GM12878 (cell line): ENCODE data around the gene BTC. TPM values are rescaled to one million over a fixed set of nuclear protein-coding genes. Genes with fewer than 3 reads are reported as not detected.

Experiments used
- ATAC-seq: fragments of 200-7000 bp; cut with Tn5 transposase; 3 replicates; pipeline ENCODE4 v1.9.1; 2020; ENCODE audit warnings: mild to moderate bottlenecking, moderate library complexity
- BruUV-seq: library from RNA; stranded (reverse); fragments of 400-500 nt; replicated peaks from 2 replicates; lab custom pipeline; 2021; lab: Mats Ljungman, UMichigan
- CTCF ChIA-PET: fragments of 300-600 bp; sonication (Branson Sonifier 250); formaldehyde crosslinking; extraction: SDS; loops from one replicate; lab custom pipeline; 2021; ENCODE audit warnings: inconsistent platforms; lab: Yijun Ruan, JAX
- POLR2A ChIA-PET: fragments of 350-600 bp; formaldehyde crosslinking; extraction: SDS; loops from one replicate; lab custom pipeline; 2021; ENCODE audit warnings: inconsistent platforms; lab: Charles Lee
- RAD21 ChIA-PET: fragments of 300-600 bp; sonication (Branson Sonifier 250); formaldehyde crosslinking; loops from one replicate; lab custom pipeline; 2023; ENCODE audit warnings: antibody characterized with exemption; ENCODE audit not compliant: unreplicated experiment; lab: Charles Lee
- SMC1A ChIA-PET: fragments of 300-600 bp; sonication (Branson Sonifier 250); formaldehyde crosslinking; loops from one replicate; lab custom pipeline; 2023; ENCODE audit not compliant: unreplicated experiment, uncharacterized antibody; lab: Charles Lee
- DNase-seq: peaks from one replicate; pipeline ENCODE4 v3.0.0-alpha.2; 2011; ENCODE audit warnings: low read depth, low spot score
- FAIRE-seq: peaks from 3 replicates; lab custom pipeline; 2011; peaks lifted over from hg19 to GRCh38; lab: Jason Lieb, UNC
- H2AFZ ChIP-seq: 2 replicates; pipeline ENCODE4 v1.6.0; 2011; ENCODE audit warnings: low read depth, low read length, control low read depth; ENCODE audit not compliant: control insufficient read depth
- H3K27ac ChIP-seq: 2 replicates; pipeline ENCODE4 v1.5.1; 2011; ENCODE audit warnings: control low read depth; ENCODE audit not compliant: control insufficient read depth, insufficient read depth
- H3K27me3 ChIP-seq, 2 experiments: replicated peaks in 1 of 2; 2 replicates each; pipeline versions ENCODE4 v1.6.0 to v1.6.1; 2011; ENCODE audit warnings: low read length in 1 of 2; ENCODE audit not compliant: control insufficient read depth in 2 of 2, insufficient read depth in 2 of 2
- H3K36me3 ChIP-seq, 2 experiments: 2 replicates each; pipeline ENCODE4 v1.5.1; 2011; ENCODE audit warnings: low read length in 1 of 2; ENCODE audit not compliant: control insufficient read depth in 2 of 2, insufficient read depth in 2 of 2
- H3K4me1 ChIP-seq: 2 replicates; pipeline ENCODE4 v1.6.1; 2011; ENCODE audit warnings: mild to moderate bottlenecking, low read length, moderate library complexity, mixed read lengths; ENCODE audit not compliant: control insufficient read depth, insufficient read depth
- H3K4me2 ChIP-seq: 2 replicates; pipeline ENCODE4 v1.6.0; 2011; ENCODE audit warnings: control low read depth; ENCODE audit not compliant: control insufficient read depth, insufficient read depth
- H3K4me3 ChIP-seq: fragments of 200-600 bp; sonication (generic); 2 replicates; pipeline ENCODE4 v1.5.1; 2016
- H3K79me2 ChIP-seq: 2 replicates; pipeline ENCODE4 v1.6.0; 2011; ENCODE audit warnings: low read length; ENCODE audit not compliant: control insufficient read depth, insufficient read depth
- H3K9ac ChIP-seq: 2 replicates; pipeline ENCODE4 v1.8.0; 2011; ENCODE audit warnings: low read length, control low read depth, mixed read lengths; ENCODE audit not compliant: control insufficient read depth, insufficient read depth
- H3K9me3 ChIP-seq: replicated peaks from 3 replicates; pipeline ENCODE4 v1.5.1; 2011; ENCODE audit warnings: mild to moderate bottlenecking, low read length; ENCODE audit not compliant: control insufficient read depth, insufficient read depth
- H4K20me1 ChIP-seq: 2 replicates; pipeline ENCODE4 v1.6.0; 2011; ENCODE audit not compliant: control insufficient read depth, insufficient read depth
- BACH1 ChIP-seq: fragments of 450-650 bp; IDR thresholded peaks from 2 replicates; pipeline ENCODE4 v1.6.1; 2017; ENCODE audit warnings: mild to moderate bottlenecking, borderline replicate concordance
- BMI1 ChIP-seq: fragments of 450-650 bp; IDR thresholded peaks from 2 replicates; pipeline ENCODE4 v1.6.1; 2016; ENCODE audit warnings: mild to moderate bottlenecking, moderate library complexity, borderline replicate concordance
- ESRRA ChIP-seq: IDR thresholded peaks from 2 replicates; pipeline ENCODE4 v1.6.1; 2012; ENCODE audit warnings: mild to moderate bottlenecking, low read length, improper control_type of control experiment
- LARP7 ChIP-seq: fragments of 450-650 bp; IDR thresholded peaks from 2 replicates; pipeline ENCODE4 v1.6.1; 2017; ENCODE audit warnings: mild to moderate bottlenecking
- NR2C1 ChIP-seq: fragments of 450-650 bp; IDR thresholded peaks from 2 replicates; pipeline ENCODE4 v1.6.1; 2017; ENCODE audit warnings: antibody characterized with exemption, mild to moderate bottlenecking, moderate library complexity
- POLR2AphosphoS2 ChIP-seq: IDR thresholded peaks from 2 replicates; pipeline ENCODE4 v1.6.1; 2011; ENCODE audit warnings: low read depth, mild to moderate bottlenecking, low read length, improper control_type of control experiment, moderate library complexity
- SIN3A ChIP-seq: IDR thresholded peaks from 2 replicates; pipeline ENCODE4 v1.6.1; 2012; ENCODE audit warnings: low read depth, low read length, improper control_type of control experiment
- SMC3 ChIP-seq: IDR thresholded peaks from 2 replicates; pipeline ENCODE4 v1.6.1; 2011; ENCODE audit warnings: low read length, improper control_type of control experiment, borderline replicate concordance
- WGBS: methylation state at CpG from one replicate; pipeline ENCODE4 v1.1.6; 2016; ENCODE audit warnings: low lambda C conversion rate; ENCODE audit not compliant: insufficient replicate concordance, insufficient coverage; ENCODE audit errors: missing lambda C conversion rate; 5-methylcytosine and 5-hydroxymethylcytosine counted together
- in situ Hi-C: fragments of 300-500 bp; cut with MboI; formaldehyde crosslinking; loops from 9 replicates; pipeline ENCODE4 v1.14.3; 2018; ENCODE audit warnings: mixed read lengths
- intact Hi-C: fragments of 100-400 bp; cut with micrococcal nuclease; formaldehyde crosslinking; loops from one replicate; pipeline ENCODE4 v1.14.2; 2022; ENCODE audit not compliant: unreplicated experiment
- polyA plus RNA-seq, 11 experiments: library from polyadenylated mRNA; depleted of rRNA in 4 of 11; unstranded in 6 of 11; stranded (reverse) in 5 of 11; fragments of >200 nt; fragmentation: Nextera tagmentation in 4 of 11; fragmentation: Illumina TruSeq in 1 of 11; extraction: Ambion mirVana in 4 of 11; extraction: Trizol in 1 of 11; gene quantifications; 1 replicate in 1 of 11; 2 replicates in 10 of 11; pipeline versions ENCODE4 v1.2.1 to v1.2.3, GENCODE V29; 2011 to 2016; ENCODE audit warnings: inconsistent platforms in 2 of 11, missing spikeins in 2 of 11, low read depth in 1 of 11
- total RNA-seq, 4 experiments: library from RNA; depleted of rRNA in 3 of 4; stranded (reverse); fragments of >200 nt in 3 of 4; fragmentation: Illumina TruSeq in 1 of 4; extraction: Trizol in 1 of 4; gene quantifications; 2 replicates each; pipeline versions ENCODE4 v1.2.1 to v1.2.3, GENCODE V29; 2013 to 2021
- TF ChIP-seq, protein P1 (sequence below): fragments of 450-650 bp; formaldehyde crosslinking; IDR thresholded peaks from 2 replicates; pipeline ENCODE4 v1.5.0; 2022; ENCODE audit warnings: mild to moderate bottlenecking, missing genetic modification characterization
- TF ChIP-seq, protein P2 (sequence below): fragments of 450-650 bp; IDR thresholded peaks from 2 replicates; pipeline ENCODE4 v1.6.1; 2016; ENCODE audit warnings: mild to moderate bottlenecking
- TF ChIP-seq, protein P3 (sequence below): fragments of 450-650 bp; IDR thresholded peaks from 2 replicates; pipeline ENCODE4 v1.6.1; 2017; ENCODE audit warnings: mild to moderate bottlenecking, moderate library complexity
- TF ChIP-seq, protein P4 (sequence below): IDR thresholded peaks from 2 replicates; pipeline ENCODE4 v1.6.1; 2011; ENCODE audit warnings: low read depth, mild to moderate bottlenecking, low read length, moderate library complexity, borderline replicate concordance; ENCODE audit errors: extremely low read depth

The BTC gene
- total and polyA plus RNA-seq, 10 of the 15 experiments (the other 5 are each of a cell fraction or from before 2014, with no cell fraction given): not detected

DNA sequence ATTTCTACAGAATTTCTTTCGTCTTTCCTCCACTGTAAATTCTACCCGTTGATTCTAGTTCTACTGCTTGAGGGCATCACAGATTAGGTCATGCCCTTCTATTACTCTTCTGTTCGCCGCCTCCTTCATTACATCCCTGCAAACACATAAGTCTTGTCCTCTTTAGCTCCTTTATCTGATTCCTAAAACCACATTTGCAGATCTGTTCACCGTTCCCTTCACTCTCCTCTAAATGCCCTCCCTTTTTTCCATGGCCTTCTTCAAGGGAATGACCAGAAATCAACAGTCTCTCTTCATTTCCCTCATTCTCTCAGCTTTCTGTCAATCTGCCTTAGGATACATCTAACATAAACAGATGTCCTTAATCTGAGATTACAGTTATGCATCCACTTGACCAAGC is 43.1 kb downstream of the BTC start:
- ChIA-PET SMC1A (no interaction called here), RAD21 (no interaction called here), CTCF (no interaction called here), POLR2A (no interaction called here)
- H3K27ac ChIP-seq: no peak overlapping the region
- ATAC-seq: no peak
- no peak for FAIRE-seq
- H3K9me3 ChIP-seq: no peaks in the 10 kb centered on the region
- H3K79me2 ChIP-seq: no peaks in the 10 kb centered on the region
- H3K9ac ChIP-seq: no peak overlapping the region
- H3K36me3 ChIP-seq: no peaks in the 10 kb centered on the region
- no peaks in the 10 kb centered on the region for H3K27me3 ChIP-seq
- no peak overlapping the region for H2AFZ ChIP-seq
- TF ChIP-seq, protein P1, sequence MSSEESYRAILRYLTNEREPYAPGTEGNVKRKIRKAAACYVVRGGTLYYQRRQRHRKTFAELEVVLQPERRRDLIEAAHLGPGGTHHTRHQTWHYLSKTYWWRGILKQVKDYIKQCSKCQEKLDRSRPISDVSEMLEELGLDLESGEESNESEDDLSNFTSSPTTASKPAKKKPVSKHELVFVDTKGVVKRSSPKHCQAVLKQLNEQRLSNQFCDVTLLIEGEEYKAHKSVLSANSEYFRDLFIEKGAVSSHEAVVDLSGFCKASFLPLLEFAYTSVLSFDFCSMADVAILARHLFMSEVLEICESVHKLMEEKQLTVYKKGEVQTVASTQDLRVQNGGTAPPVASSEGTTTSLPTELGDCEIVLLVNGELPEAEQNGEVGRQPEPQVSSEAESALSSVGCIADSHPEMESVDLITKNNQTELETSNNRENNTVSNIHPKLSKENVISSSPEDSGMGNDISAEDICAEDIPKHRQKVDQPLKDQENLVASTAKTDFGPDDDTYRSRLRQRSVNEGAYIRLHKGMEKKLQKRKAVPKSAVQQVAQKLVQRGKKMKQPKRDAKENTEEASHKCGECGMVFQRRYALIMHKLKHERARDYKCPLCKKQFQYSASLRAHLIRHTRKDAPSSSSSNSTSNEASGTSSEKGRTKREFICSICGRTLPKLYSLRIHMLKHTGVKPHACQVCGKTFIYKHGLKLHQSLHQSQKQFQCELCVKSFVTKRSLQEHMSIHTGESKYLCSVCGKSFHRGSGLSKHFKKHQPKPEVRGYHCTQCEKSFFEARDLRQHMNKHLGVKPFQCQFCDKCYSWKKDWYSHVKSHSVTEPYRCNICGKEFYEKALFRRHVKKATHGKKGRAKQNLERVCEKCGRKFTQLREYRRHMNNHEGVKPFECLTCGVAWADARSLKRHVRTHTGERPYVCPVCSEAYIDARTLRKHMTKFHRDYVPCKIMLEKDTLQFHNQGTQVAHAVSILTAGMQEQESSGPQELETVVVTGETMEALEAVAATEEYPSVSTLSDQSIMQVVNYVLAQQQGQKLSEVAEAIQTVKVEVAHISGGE: no peak
- no peak for TF ChIP-seq BMI1
- TF ChIP-seq, protein P2, sequence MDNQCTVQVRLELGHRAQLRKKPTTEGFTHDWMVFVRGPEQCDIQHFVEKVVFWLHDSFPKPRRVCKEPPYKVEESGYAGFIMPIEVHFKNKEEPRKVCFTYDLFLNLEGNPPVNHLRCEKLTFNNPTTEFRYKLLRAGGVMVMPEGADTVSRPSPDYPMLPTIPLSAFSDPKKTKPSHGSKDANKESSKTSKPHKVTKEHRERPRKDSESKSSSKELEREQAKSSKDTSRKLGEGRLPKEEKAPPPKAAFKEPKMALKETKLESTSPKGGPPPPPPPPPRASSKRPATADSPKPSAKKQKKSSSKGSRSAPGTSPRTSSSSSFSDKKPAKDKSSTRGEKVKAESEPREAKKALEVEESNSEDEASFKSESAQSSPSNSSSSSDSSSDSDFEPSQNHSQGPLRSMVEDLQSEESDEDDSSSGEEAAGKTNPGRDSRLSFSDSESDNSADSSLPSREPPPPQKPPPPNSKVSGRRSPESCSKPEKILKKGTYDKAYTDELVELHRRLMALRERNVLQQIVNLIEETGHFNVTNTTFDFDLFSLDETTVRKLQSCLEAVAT: no peak
- no peak for TF ChIP-seq SMC3
- no peak for TF ChIP-seq SIN3A
- TF ChIP-seq POLR2AphosphoS2: no peak
- TF ChIP-seq ESRRA: no peak
- no peak for TF ChIP-seq LARP7
- TF ChIP-seq, protein P3, sequence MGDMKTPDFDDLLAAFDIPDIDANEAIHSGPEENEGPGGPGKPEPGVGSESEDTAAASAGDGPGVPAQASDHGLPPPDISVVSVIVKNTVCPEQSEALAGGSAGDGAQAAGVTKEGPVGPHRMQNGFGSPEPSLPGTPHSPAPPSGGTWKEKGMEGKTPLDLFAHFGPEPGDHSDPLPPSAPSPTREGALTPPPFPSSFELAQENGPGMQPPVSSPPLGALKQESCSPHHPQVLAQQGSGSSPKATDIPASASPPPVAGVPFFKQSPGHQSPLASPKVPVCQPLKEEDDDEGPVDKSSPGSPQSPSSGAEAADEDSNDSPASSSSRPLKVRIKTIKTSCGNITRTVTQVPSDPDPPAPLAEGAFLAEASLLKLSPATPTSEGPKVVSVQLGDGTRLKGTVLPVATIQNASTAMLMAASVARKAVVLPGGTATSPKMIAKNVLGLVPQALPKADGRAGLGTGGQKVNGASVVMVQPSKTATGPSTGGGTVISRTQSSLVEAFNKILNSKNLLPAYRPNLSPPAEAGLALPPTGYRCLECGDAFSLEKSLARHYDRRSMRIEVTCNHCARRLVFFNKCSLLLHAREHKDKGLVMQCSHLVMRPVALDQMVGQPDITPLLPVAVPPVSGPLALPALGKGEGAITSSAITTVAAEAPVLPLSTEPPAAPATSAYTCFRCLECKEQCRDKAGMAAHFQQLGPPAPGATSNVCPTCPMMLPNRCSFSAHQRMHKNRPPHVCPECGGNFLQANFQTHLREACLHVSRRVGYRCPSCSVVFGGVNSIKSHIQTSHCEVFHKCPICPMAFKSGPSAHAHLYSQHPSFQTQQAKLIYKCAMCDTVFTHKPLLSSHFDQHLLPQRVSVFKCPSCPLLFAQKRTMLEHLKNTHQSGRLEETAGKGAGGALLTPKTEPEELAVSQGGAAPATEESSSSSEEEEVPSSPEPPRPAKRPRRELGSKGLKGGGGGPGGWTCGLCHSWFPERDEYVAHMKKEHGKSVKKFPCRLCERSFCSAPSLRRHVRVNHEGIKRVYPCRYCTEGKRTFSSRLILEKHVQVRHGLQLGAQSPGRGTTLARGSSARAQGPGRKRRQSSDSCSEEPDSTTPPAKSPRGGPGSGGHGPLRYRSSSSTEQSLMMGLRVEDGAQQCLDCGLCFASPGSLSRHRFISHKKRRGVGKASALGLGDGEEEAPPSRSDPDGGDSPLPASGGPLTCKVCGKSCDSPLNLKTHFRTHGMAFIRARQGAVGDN: no peak
- TF ChIP-seq, protein P4, sequence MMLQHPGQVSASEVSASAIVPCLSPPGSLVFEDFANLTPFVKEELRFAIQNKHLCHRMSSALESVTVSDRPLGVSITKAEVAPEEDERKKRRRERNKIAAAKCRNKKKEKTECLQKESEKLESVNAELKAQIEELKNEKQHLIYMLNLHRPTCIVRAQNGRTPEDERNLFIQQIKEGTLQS: no peak
- no peak for TF ChIP-seq BACH1
- no peak for TF ChIP-seq NR2C1
- no peak overlapping the region for H3K4me2 ChIP-seq
- 20% methylated on average over 5 of the region's 5 CpGs for WGBS
- H3K4me1 ChIP-seq: no peaks in the 10 kb centered on the region
- no peak overlapping the region for H3K4me3 ChIP-seq
- in situ Hi-C loops: no loop called here
- intact Hi-C loops: no loop called here
- no TSS peak for BruUV-seq
- DNase-seq: no peak
- no peaks in the 10 kb centered on the region for H4K20me1 ChIP-seq
